HL-60/S4 treated with retinoic acid at 250 ng/mL for 4 days and 3 days (cell line): ENCODE measurements around the gene SPAG7.

ENCODE experiments used
- in situ Hi-C: fragments of 300-500 bp; cut with MboI; formaldehyde crosslinking; loops from 2 replicates; pipeline ENCODE4 v1.7.0; 2022; ENCODE audit warnings: low sequenced_read_pairs

The SPAG7 gene

GRCh38 chr17:4967539-4968485, at the start of gene SPAG7:
TSS of gene SPAG7 (minus strand) at chr17:4967817. CDS start at chr17:4967804, 13 bp downstream.
- in situ Hi-C loops, result no loop called here

- in situ Hi-C loops, result no loop called here
Observed at GRCh38 chr17:5014357-5014756, 46.7 kb upstream of the SPAG7 start.

- in situ Hi-C loops, result no loop called here
Observed at GRCh38 chr17:5011928-5012327, 44.3 kb upstream of the SPAG7 start.

- in situ Hi-C loops, result no loop called here
Observed at GRCh38 chr17:5003214-5003867, 35.7 kb upstream of the SPAG7 start.

GRCh38 chr17:5002121-5002788, 34.6 kb upstream of the SPAG7 start:
- in situ Hi-C loops, result no loop called here

- in situ Hi-C loops, result no loop called here
Observed at GRCh38 chr17:5000237-5000639, 32.6 kb upstream of the SPAG7 start.

GRCh38 chr17:4999430-5000093, 31.9 kb upstream of the SPAG7 start:
- in situ Hi-C loops, result no loop called here

GRCh38 chr17:4998732-4999429, 31.3 kb upstream of the SPAG7 start:
- in situ Hi-C loops, result no loop called here

GRCh38 chr17:4998027-4998731, 30.6 kb upstream of the SPAG7 start:
- in situ Hi-C loops, result no loop called here

- in situ Hi-C loops, result no loop called here
Observed at GRCh38 chr17:4997302-4998026, 29.8 kb upstream of the SPAG7 start, which contains the start of the genes INCA1 and KIF1C. TSS of gene INCA1 (minus strand) at chr17:4997522. CDS start at chr17:4994437, 3,085 bp downstream. TSS of gene KIF1C (plus strand) at chr17:4997950. CDS start at chr17:5000247, 2,297 bp downstream.

GRCh38 chr17:4994081-4994595, 26.5 kb upstream of the SPAG7 start:
- in situ Hi-C loops, result no loop called here

- in situ Hi-C loops, result no loop called here
Observed at GRCh38 chr17:4987767-4988567, 20.4 kb upstream of the SPAG7 start.

GRCh38 chr17:4986951-4987766, 19.5 kb upstream of the SPAG7 start, which contains the start of gene CAMTA2:
TSS of gene CAMTA2 (minus strand) at chr17:4987675. CDS start at chr17:4986222, 1,453 bp downstream.
- in situ Hi-C loops, result no loop called here

GRCh38 chr17:4986403-4986802, 18.8 kb upstream of the SPAG7 start:
- in situ Hi-C loops, result no loop called here

- in situ Hi-C loops, result no loop called here
Observed at GRCh38 chr17:4982305-4982704, 14.7 kb upstream of the SPAG7 start.

- in situ Hi-C loops, result no loop called here
Observed at GRCh38 chr17:4980644-4981216, 13.1 kb upstream of the SPAG7 start.

GRCh38 chr17:4978726-4979125, 11.1 kb upstream of the SPAG7 start:
- in situ Hi-C loops, result no loop called here
